Lower lobe of right lung (tissue), 2 donors: ENCODE measurements around the gene HSD17B3. TPM values are rescaled to one million over a fixed set of nuclear protein-coding genes. Genes with fewer than 3 reads are reported as not detected.

Experiments
- ATAC-seq, 2 donors: fragments of 200-7000 bp; cut with Tn5 transposase; one replicate each; pipeline ENCODE4 v1.9.1; 2020 to 2022; ENCODE audit warnings: mild to moderate bottlenecking in 2 of 2, moderate library complexity in 2 of 2
- DNase-seq: peaks from one replicate; pipeline ENCODE4 v3.0.0-alpha.2; 2020
- H3K27ac ChIP-seq: fragments of 200-600 bp; one replicate; pipeline ENCODE4 v1.8.0; 2022
- H3K27me3 ChIP-seq: fragments of 200-600 bp; one replicate; pipeline ENCODE4 v1.8.0; 2022; ENCODE audit warnings: low read depth
- H3K36me3 ChIP-seq: fragments of 200-600 bp; one replicate; pipeline ENCODE4 v1.8.0; 2022; ENCODE audit warnings: mild to moderate bottlenecking
- H3K4me1 ChIP-seq: fragments of 200-600 bp; one replicate; pipeline ENCODE4 v1.8.0; 2022
- H3K4me3 ChIP-seq: fragments of 200-600 bp; one replicate; pipeline ENCODE4 v1.8.0; 2022; ENCODE audit warnings: mild to moderate bottlenecking
- H3K9me3 ChIP-seq: fragments of 200-600 bp; one replicate; pipeline ENCODE4 v1.8.0; 2022
- CTCF ChIP-seq: fragments of 200-600 bp; IDR thresholded peaks from one replicate; pipeline ENCODE4 v1.8.0; 2022; ENCODE audit warnings: antibody characterized with exemption, mild to moderate bottlenecking
- intact Hi-C: fragments of 100-400 bp; cut with DNase I; formaldehyde crosslinking; loops from one replicate; pipeline ENCODE4 v1.11.0; 2022
- total RNA-seq: library from RNA; stranded (reverse); fragmentation: NEBNext Ultra II Directional; extraction: Animal tissue kit (Norgen Biotek cat#: 25700); gene quantifications from one replicate; pipeline ENCODE4 v1.2.1, GENCODE V29; 2021
- donor health status: DM: no; HTN: yes; CAD: no; lungs with severe emphysema.

HSD17B3 gene
- total RNA-seq, 1 donor from 2014 or later: 1.1 TPM

- no peak for DNase-seq
Measured at GRCh38 chr9:96304230-96304629, 2.3 kb upstream of the HSD17B3 start.

GRCh38 chr9:96299823-96300222 lies 2.2 kb downstream of the HSD17B3 start:
- Histone ChIP-seq H3K9me3 (no peaks in the 10 kb centered on the region), H3K36me3 (no peaks in the 10 kb centered on the region), H3K27ac (no peak overlapping the region), H3K27me3 (no peaks in the 10 kb centered on the region), H3K4me1 (no peaks in the 10 kb centered on the region), H3K4me3 (no peak overlapping the region)
- no peak for ATAC-seq
- no peak for DNase-seq
- no peak for TF ChIP-seq CTCF
- intact Hi-C loops: no loop called here

More at GRCh38 chr9:96304230-96304629, 2.3 kb upstream of the HSD17B3 start:
- ATAC-seq: no peak
- H3K9me3 ChIP-seq: no peaks in the 10 kb centered on the region
- H3K4me3 ChIP-seq: no peak overlapping the region
- no peaks in the 10 kb centered on the region for H3K27me3 ChIP-seq
- no peaks in the 10 kb centered on the region for H3K36me3 ChIP-seq
- intact Hi-C loops: no loop called here
- no peak overlapping the region for H3K27ac ChIP-seq
- TF ChIP-seq CTCF: no peak
- no peaks in the 10 kb centered on the region for H3K4me1 ChIP-seq

DNA sequence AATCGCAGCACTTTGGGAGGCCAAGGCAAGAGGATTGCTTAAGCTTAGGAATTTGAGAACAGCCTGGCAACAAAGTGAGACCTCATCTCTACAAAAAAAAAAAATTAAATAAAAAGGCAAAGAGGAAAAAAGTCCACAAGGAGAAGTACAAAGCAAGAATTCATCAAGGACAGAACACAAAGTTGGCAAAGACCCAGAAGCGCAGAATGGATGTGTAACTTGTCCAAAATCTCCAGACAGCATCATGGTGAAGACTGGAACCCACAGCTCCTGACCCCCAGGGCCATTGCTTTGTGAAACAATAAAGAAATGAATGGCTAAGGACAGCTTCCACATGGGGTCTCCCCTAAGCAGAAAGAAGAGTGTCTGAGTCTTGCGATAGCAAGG lies 7.8 kb downstream of the HSD17B3 start:
- Histone ChIP-seq H3K9me3 (no peaks in the 10 kb centered on the region), H3K27ac (no peak overlapping the region), H3K4me1 (no peaks in the 10 kb centered on the region), H3K27me3 (no peaks in the 10 kb centered on the region), H3K4me3 (no peak overlapping the region), H3K36me3 (no peaks in the 10 kb centered on the region)
- no peak for TF ChIP-seq CTCF
- DNase-seq: no peak
- ATAC-seq: no peak
- intact Hi-C loops: no loop called here

DNA sequence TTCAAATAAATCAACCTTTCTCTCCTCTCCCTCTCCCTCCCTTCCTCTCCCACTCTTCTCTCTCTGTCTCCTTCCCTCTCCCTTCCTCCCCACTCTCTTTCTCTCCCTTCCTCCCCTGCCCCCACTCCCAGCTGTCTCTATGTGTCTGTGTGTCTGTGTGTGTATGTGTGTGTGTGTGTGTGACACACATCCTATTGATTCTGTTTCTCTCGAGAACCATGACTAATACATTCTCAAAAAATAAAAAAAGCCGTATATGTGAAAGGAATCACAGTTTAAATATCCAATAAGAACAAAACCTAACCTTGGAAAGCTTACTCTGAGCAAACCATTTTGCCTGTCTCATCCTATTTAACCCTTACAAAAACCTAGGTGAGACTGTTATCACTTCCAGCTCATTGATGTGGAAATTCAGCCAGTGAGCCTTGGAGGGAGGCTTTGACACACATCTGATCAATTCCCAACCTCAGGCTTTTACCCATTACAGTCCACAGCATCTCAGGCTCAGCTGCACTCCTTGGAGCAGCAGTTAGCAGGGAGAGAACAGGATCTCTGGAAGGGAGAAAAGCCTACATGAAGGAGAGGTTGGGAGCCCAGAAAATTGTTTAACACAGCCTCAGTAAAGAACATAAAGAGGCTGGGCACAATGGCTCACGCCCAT lies 8.3 kb downstream of the HSD17B3 start:
- Histone ChIP-seq H3K4me1 (no peaks in the 10 kb centered on the region), H3K4me3 (no peak overlapping the region), H3K27ac (no peak overlapping the region), H3K27me3 (no peaks in the 10 kb centered on the region), H3K36me3 (no peaks in the 10 kb centered on the region), H3K9me3 (no peaks in the 10 kb centered on the region)
- DNase-seq: no peak
- TF ChIP-seq CTCF: no peak
- intact Hi-C loops: no loop called here
- no peak for ATAC-seq

- Histone ChIP-seq H3K36me3 (no peaks in the 10 kb centered on the region), H3K9me3 (peaks cover 2% of the 10 kb centered on the region), H3K4me3 (no peak overlapping the region), H3K27me3 (no peaks in the 10 kb centered on the region), H3K4me1 (no peaks in the 10 kb centered on the region), H3K27ac (no peak overlapping the region)
- no peak for ATAC-seq
- intact Hi-C loops: no loop called here
- no peak for TF ChIP-seq CTCF
- no peak for DNase-seq
Measured at GRCh38 chr9:96289392-96289791, 12.6 kb downstream of the HSD17B3 start.
